Thyroid gland (tissue), 4 donors: ENCODE results near the gene C10orf90. TPM values are rescaled to one million over a fixed set of nuclear protein-coding genes. Genes with fewer than 3 reads are reported as not detected.

Source experiments
- DNase-seq, 2 donors: peaks; one replicate each; pipeline ENCODE4 v3.0.0-alpha.2; 2019
- H3K27ac ChIP-seq, 3 donors: fragments of 200-600 bp; sonication (generic); 1 replicate in 2 of 3; 2 replicates in 1 of 3; pipeline ENCODE4 v1.5.1; 2016 to 2019; ENCODE audit warnings: mild to moderate bottlenecking in 1 of 3, moderate library complexity in 1 of 3
- H3K27me3 ChIP-seq: fragments of 200-600 bp; sonication (generic); one replicate; pipeline ENCODE4 v1.5.1; 2019
- H3K36me3 ChIP-seq, 2 donors: fragments of 200-600 bp; sonication (generic); one replicate each; pipeline ENCODE4 v1.5.1; 2016 to 2019
- H3K4me1 ChIP-seq, 2 donors: fragments of 200-600 bp; sonication (generic); one replicate each; pipeline ENCODE4 v1.5.1; 2017 to 2019
- H3K4me3 ChIP-seq, 3 donors: fragments of 200-600 bp; sonication (generic); replicated peaks in 1 of 3; 1 replicate in 2 of 3; 2 replicates in 1 of 3; pipeline ENCODE4 v1.5.1; 2016; ENCODE audit warnings: mild to moderate bottlenecking in 1 of 3
- H3K9me3 ChIP-seq: fragments of 200-600 bp; sonication (generic); one replicate; pipeline ENCODE4 v1.5.1; 2017
- CTCF ChIP-seq, 6 experiments: fragments of 200-600 bp in 3 of 6; fragments of 450-650 bp in 3 of 6; sonication (generic) in 3 of 6; IDR thresholded peaks; one replicate each; pipeline ENCODE4 v1.5.1; 2016 to 2019; ENCODE audit warnings: antibody characterized with exemption in 6 of 6, mild to moderate bottlenecking in 2 of 6, inconsistent platforms in 1 of 6, moderate library complexity in 1 of 6
- POLR2A ChIP-seq, 2 donors: fragments of 450-650 bp; IDR thresholded peaks; one replicate each; pipeline ENCODE4 v1.6.1; 2017; ENCODE audit warnings: antibody characterized with exemption in 2 of 2, mild to moderate bottlenecking in 2 of 2, moderate library complexity in 1 of 2
- WGBS, 2 donors: methylation state at CpG; one replicate each; pipeline ENCODE4 v1.1.5; 2017; 5-methylcytosine and 5-hydroxymethylcytosine counted together
- intact Hi-C: fragments of 100-400 bp; cut with DNase I; formaldehyde crosslinking; loops from one replicate; pipeline ENCODE4 v1.15.1; 2023
- total RNA-seq, 4 donors: library from RNA; depleted of rRNA; stranded (reverse); fragments of >200 nt; gene quantifications; one replicate each; pipeline ENCODE4 v1.2.3, GENCODE V29; 2016

The C10orf90 gene
- total RNA-seq, 4 donors from 2014 or later: 0.45 to 5.1 (median 2.0) TPM

- no peak for DNase-seq
- no peak overlapping the region for H3K27ac ChIP-seq
- H3K36me3 ChIP-seq: no peaks in the 10 kb centered on the region
- H3K9me3 ChIP-seq: no peaks in the 10 kb centered on the region
- WGBS, 2 donors: 89 to 93% methylated on average over 6 of the region's 6 CpGs
- intact Hi-C loops: no loop called here
- peaks cover 6 to 16% of the 10 kb centered on the region in 2 donors for H3K4me1 ChIP-seq
- TF ChIP-seq POLR2A (IDR thresholded peaks at IDR 0.05): no peak
- no peak for TF ChIP-seq CTCF (IDR thresholded peaks at IDR 0.05)
- no peak overlapping the region for H3K4me3 ChIP-seq
- H3K27me3 ChIP-seq: no peaks in the 10 kb centered on the region
These were observed 278.4 kb downstream of the C10orf90 start for GRCh38 chr10:126392068-126392467.

GRCh38 chr10:126391192-126391885 is 279.2 kb downstream of the C10orf90 start:
- TF ChIP-seq CTCF (IDR thresholded peaks at IDR 0.05): no peak
- no peak for TF ChIP-seq POLR2A (IDR thresholded peaks at IDR 0.05)
- Histone ChIP-seq H3K9me3 (no peaks in the 10 kb centered on the region), H3K4me1 (peaks cover 6 to 16% of the 10 kb centered on the region in 2 donors), H3K27me3 (no peaks in the 10 kb centered on the region), H3K27ac (no peak overlapping the region), H3K4me3 (no peak overlapping the region), H3K36me3 (no peaks in the 10 kb centered on the region)
- DNase-seq: no peak
- WGBS, 2 donors: 50 to 54% methylated on average over 9 of the region's 9 CpGs
- intact Hi-C loops: no loop called here

GRCh38 chr10:126390324-126390723 is 280.2 kb downstream of the C10orf90 start:
- H3K4me1 ChIP-seq: peaks cover 6 to 16% of the 10 kb centered on the region in 2 donors
- intact Hi-C loops: no loop called here
- TF ChIP-seq CTCF (IDR thresholded peaks at IDR 0.05): no peak
- no peak for TF ChIP-seq POLR2A (IDR thresholded peaks at IDR 0.05)
- no peaks in the 10 kb centered on the region for H3K36me3 ChIP-seq
- no peaks in the 10 kb centered on the region for H3K27me3 ChIP-seq
- DNase-seq: no peak
- no peak overlapping the region for H3K4me3 ChIP-seq
- no peak overlapping the region for H3K27ac ChIP-seq
- WGBS, 2 donors: 96 to 97% methylated on average over 4 of the region's 4 CpGs
- H3K9me3 ChIP-seq: no peaks in the 10 kb centered on the region

GRCh38 chr10:126387931-126388911 is 282.3 kb downstream of the C10orf90 start, which contains the start of gene ADAM12:
Gene ADAM12 (minus strand): TSS chr10:126388477. CDS start chr10:126388145, 332 bp downstream.
- peak; percentile 23 to 30 for DNase-seq
- Histone ChIP-seq H3K27me3 (no peaks in the 10 kb centered on the region), H3K4me3 (peak within 1 kb of the TSS in 2 of 3 donors; percentile 22 to 40), H3K36me3 (no peaks in the 10 kb centered on the region), H3K9me3 (no peaks in the 10 kb centered on the region), H3K27ac (no peak within 1 kb of the TSS), H3K4me1 (peaks cover 6 to 16% of the 10 kb centered on the region in 2 donors)
- TF ChIP-seq POLR2A (IDR thresholded peaks at IDR 0.05): no peak
- TF ChIP-seq CTCF (IDR thresholded peaks at IDR 0.05): no peak
- WGBS, 2 donors: 6 to 9% methylated on average over 19 to 30 of the region's 127 CpGs
- intact Hi-C loops: loop anchor here (5.0 kb wide), 1 partner anchor 406 kb away; no protein-coding TSS in a partner anchor
